NT2/D1 (cell line): ENCODE data around the gene CPEB1.

Experiments
- SUZ12 ChIP-seq: IDR thresholded peaks from 2 replicates; pipeline ENCODE4 v1.6.1; 2011; ENCODE audit not compliant: insufficient read length, insufficient read depth; ENCODE audit errors: extremely low read depth
- YY1 ChIP-seq: IDR thresholded peaks from 2 replicates; pipeline ENCODE4 v1.6.1; 2011; ENCODE audit not compliant: insufficient read length, insufficient read depth
- ZNF274 ChIP-seq: IDR thresholded peaks from 2 replicates; pipeline ENCODE4 v1.6.1; 2011; ENCODE audit warnings: mild to moderate bottlenecking, low read depth, low read length

DNA sequence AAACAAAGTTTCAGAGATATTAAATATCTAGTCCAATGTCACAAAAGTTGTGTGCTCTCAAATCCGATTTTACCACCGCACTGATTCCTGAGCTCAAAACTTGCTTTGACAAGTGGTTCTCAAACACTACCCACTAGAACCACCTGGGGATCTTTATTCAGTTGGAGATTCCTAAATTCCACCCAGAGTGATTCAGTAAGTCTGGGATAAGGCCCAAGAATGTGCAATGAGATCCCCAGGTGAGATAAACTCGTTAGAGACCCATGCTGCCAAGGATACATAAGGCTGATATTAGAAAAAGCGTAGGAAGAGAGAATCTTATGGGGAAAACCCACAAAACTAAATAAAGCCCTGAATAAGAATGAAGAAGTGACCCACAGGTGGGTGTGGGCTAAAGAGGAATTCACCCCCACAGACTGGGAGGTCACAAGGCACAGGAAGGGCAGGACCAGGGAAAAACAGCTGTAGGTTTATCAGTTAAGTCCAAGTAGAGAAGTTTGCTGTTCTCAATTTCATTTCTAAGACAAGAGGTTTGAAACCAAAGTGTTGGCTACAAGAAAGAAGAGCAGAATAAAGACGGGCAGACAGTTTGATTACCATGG lies 95.4 kb downstream of the CPEB1 start:
- no peak for TF ChIP-seq SUZ12
- TF ChIP-seq YY1, result no peak
- no peak for TF ChIP-seq ZNF274
